Stomach (tissue), 9 donors: ENCODE results near the gene ARHGEF10L. TPM values are rescaled to one million over a fixed set of nuclear protein-coding genes. Genes with fewer than 3 reads are reported as not detected.

Experiments used
- DNase-seq, 2 donors: peaks; one replicate each; pipeline versions ENCODE4 v3.0.0 to v3.0.0-alpha.2; 2013 to 2019
- H3K27ac ChIP-seq, 5 donors: fragments of 200-600 bp in 4 of 5; sonication (generic) in 4 of 5; one replicate each; pipeline ENCODE4 v1.5.1; 2013 to 2019; ENCODE audit warnings: mild to moderate bottlenecking in 1 of 5, moderate library complexity in 1 of 5
- H3K27me3 ChIP-seq, 3 donors: fragments of 200-600 bp; sonication (generic); one replicate each; pipeline ENCODE4 v1.5.1; 2017 to 2019; ENCODE audit warnings: mixed run types in 1 of 3
- H3K36me3 ChIP-seq, 4 donors: fragments of 200-600 bp; sonication (generic); 1 replicate in 3 of 4; 2 replicates in 1 of 4; pipeline ENCODE4 v1.5.1; 2016 to 2019
- H3K4me1 ChIP-seq, 4 donors: fragments of 200-600 bp; sonication (generic); one replicate each; pipeline ENCODE4 v1.5.1; 2016 to 2019
- H3K4me3 ChIP-seq, 4 donors: fragments of 200-600 bp; sonication (generic) in 3 of 4; one replicate each; pipeline ENCODE4 v1.5.1; 2016 to 2019; ENCODE audit warnings: mild to moderate bottlenecking in 1 of 4
- H3K9me3 ChIP-seq, 4 donors: fragments of 200-600 bp; sonication (generic); one replicate each; pipeline ENCODE4 v1.5.1; 2016 to 2019
- EP300 ChIP-seq: sonication (generic); formaldehyde crosslinking; IDR thresholded peaks from one replicate; pipeline ENCODE4 v1.6.1; 2017; ENCODE audit warnings: antibody characterized with exemption
- POLR2A ChIP-seq, 4 donors: fragments of 450-650 bp; IDR thresholded peaks; one replicate each; pipeline ENCODE4 v1.6.1; 2016; ENCODE audit warnings: antibody characterized with exemption in 4 of 4, control low read depth in 2 of 4, mild to moderate bottlenecking in 1 of 4, moderate library complexity in 1 of 4
- POLR2AphosphoS5 ChIP-seq, 3 donors: sonication (generic); formaldehyde crosslinking; IDR thresholded peaks; one replicate each; pipeline ENCODE4 v1.6.1; 2016; ENCODE audit warnings: antibody characterized with exemption in 3 of 3
- WGBS, 5 donors: extraction: QIAGEN DNeasy Blood & Tissue Kit in 3 of 5; methylation state at CpG; one replicate each; pipeline versions ENCODE4 v1.1.5 to v1.1.7; 2013 to 2018; 5-methylcytosine and 5-hydroxymethylcytosine counted together
- intact Hi-C: fragments of 100-400 bp; cut with DNase I; formaldehyde crosslinking; loops from one replicate; pipeline ENCODE4 v1.15.1; 2023; ENCODE audit warnings: low total_unique reads
- polyA plus RNA-seq, 3 donors: library from polyadenylated mRNA; stranded (reverse); fragments of 200-250 nt; gene quantifications; one replicate each; pipeline ENCODE4 v1.2.3, GENCODE V29; 2013
- total RNA-seq, 5 donors: library from RNA; depleted of rRNA; stranded (reverse); fragments of >200 nt; gene quantifications; one replicate each; pipeline versions ENCODE4 v1.1.0 to v1.2.3, GENCODE V29; 2014 to 2016
- TF ChIP-seq, protein P1 (sequence below), 7 experiments: fragments of 450-650 bp in 4 of 7; fragments of 200-600 bp in 3 of 7; sonication (generic) in 3 of 7; IDR thresholded peaks; one replicate each; pipeline ENCODE4 v1.5.1; 2016 to 2019; ENCODE audit warnings: antibody characterized with exemption in 7 of 7, control low read depth in 2 of 7, mild to moderate bottlenecking in 1 of 7
- donor health status: healthy with polysubstance abuse.
- donor health status: Bipolar disorder and iron deficiency.
- donor health status: healthy.

ARHGEF10L gene
- total and polyA plus RNA-seq, 8 donors = 15.4 to 329 (median 45.0) TPM

DNA sequence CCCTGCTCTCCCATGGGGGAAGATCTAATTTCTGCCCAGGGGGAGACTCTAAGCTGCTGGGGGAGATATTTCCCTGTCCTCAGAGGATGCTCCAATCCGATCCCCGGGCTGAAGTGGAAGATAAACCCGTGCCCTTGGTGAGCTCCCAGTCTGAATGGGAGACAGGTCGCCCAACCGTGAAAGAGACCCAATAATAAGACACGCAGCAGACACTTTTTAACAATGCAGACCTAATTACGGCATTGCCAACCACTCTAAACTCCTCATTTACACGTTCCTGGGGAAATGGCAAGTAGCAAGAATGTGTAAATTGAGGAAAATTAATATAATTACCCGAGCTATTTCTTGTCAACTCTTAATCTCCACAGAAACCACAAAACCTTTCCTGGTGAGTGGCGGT, 166.9 kb downstream of the ARHGEF10L start:
- no peak for TF ChIP-seq POLR2AphosphoS5 (IDR thresholded peaks at IDR 0.05)
- no peak for TF ChIP-seq EP300
- TF ChIP-seq POLR2A (IDR thresholded peaks at IDR 0.05) = no peak
- TF ChIP-seq, protein P1, sequence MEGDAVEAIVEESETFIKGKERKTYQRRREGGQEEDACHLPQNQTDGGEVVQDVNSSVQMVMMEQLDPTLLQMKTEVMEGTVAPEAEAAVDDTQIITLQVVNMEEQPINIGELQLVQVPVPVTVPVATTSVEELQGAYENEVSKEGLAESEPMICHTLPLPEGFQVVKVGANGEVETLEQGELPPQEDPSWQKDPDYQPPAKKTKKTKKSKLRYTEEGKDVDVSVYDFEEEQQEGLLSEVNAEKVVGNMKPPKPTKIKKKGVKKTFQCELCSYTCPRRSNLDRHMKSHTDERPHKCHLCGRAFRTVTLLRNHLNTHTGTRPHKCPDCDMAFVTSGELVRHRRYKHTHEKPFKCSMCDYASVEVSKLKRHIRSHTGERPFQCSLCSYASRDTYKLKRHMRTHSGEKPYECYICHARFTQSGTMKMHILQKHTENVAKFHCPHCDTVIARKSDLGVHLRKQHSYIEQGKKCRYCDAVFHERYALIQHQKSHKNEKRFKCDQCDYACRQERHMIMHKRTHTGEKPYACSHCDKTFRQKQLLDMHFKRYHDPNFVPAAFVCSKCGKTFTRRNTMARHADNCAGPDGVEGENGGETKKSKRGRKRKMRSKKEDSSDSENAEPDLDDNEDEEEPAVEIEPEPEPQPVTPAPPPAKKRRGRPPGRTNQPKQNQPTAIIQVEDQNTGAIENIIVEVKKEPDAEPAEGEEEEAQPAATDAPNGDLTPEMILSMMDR (IDR thresholded peaks at IDR 0.05) = no peak
- Histone ChIP-seq H3K27ac (no peak overlapping the region), H3K4me3 (no peak overlapping the region), H3K9me3 (peaks cover 0 to 19% (median 5%) of the 10 kb centered on the region in 4 donors), H3K27me3 (peaks cover 0 to 19% (median 0%) of the 10 kb centered on the region in 3 donors), H3K4me1 (no peaks in the 10 kb centered on the region), H3K36me3 (no peaks in the 10 kb centered on the region)
- intact Hi-C loops = no loop called here
- WGBS, 5 donors = 60 to 73% (median 68%) methylated on average over 10 of the region's 10 CpGs
- DNase-seq = no peak

DNA sequence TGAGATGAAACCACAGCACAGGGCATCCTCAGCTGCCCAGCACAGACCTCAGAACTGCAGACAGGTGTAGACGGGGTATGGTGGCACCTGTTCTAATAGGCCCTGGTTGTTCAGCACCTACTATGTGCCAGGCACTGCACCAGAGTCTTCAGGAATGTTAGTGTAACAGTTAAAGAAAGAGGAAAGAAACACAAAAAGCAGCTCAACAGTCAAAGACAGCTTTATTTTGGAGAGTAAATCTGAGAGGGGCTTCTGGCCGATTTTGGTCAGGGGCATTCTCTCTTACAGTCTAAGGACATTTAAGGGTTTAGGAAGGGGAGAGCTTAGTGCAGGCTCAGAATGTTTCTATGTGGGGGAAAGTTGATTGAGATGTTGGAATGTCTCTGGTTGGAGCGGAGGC, 170.5 kb downstream of the ARHGEF10L start:
- H3K27ac ChIP-seq = no peak overlapping the region
- TF ChIP-seq EP300 (no peak), POLR2A (IDR thresholded peaks at IDR 0.05) (no peak), POLR2AphosphoS5 (IDR thresholded peaks at IDR 0.05) (no peak)
- TF ChIP-seq, protein P1 (IDR thresholded peaks at IDR 0.05) = no peak
- intact Hi-C loops = no loop called here
- no peaks in the 10 kb centered on the region for H3K36me3 ChIP-seq
- peaks cover 0 to 20% (median 5%) of the 10 kb centered on the region in 4 donors for H3K9me3 ChIP-seq
- peaks cover 0 to 19% (median 0%) of the 10 kb centered on the region in 3 donors for H3K27me3 ChIP-seq
- no peaks in the 10 kb centered on the region for H3K4me1 ChIP-seq
- WGBS, 5 donors = 82 to 89% (median 88%) methylated on average over 3 of the region's 3 CpGs
- DNase-seq = no peak
- H3K4me3 ChIP-seq = no peak overlapping the region

DNA sequence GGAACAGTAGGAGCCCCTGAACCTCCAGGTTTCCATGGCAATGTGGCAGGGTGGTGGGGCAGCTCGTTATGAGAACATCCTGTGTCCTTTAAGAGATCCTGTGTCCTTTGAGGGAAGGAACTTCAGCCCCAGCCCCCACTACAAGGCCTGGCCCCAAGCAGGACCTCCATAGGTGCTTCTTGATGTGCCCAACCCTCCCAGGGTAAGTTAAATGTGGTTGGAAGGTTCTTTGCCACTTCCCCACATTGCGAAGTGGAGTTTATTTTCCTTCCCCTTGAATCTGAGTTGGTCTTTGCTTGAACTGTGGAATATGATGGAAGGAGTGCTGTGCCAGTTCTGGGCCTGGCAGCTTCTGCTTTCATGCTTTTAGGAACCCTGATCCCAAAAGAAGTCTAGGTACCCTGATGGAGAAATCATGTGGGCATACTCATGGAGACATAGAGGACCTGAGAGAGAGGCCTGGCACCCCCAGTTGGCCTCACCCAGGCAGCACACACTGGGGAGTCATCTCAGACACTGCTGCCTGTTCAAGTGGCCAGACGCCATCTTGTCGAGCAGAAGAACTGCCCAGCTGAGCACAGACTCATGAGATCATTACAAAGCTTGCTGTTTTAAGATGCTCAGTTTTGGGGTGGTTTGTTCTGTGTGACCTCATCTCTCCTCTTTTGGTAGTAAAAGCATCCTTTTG, 171.5 kb downstream of the ARHGEF10L start:
- intact Hi-C loops = no loop called here
- TF ChIP-seq POLR2AphosphoS5 (IDR thresholded peaks at IDR 0.05) (no peak), EP300 (no peak), POLR2A (IDR thresholded peaks at IDR 0.05) (no peak)
- TF ChIP-seq, protein P1 (IDR thresholded peaks at IDR 0.05) = no peak
- 67 to 90% (median 80%) methylated on average over 3 to 4 of the region's 4 CpGs for WGBS, 5 donors

DNA sequence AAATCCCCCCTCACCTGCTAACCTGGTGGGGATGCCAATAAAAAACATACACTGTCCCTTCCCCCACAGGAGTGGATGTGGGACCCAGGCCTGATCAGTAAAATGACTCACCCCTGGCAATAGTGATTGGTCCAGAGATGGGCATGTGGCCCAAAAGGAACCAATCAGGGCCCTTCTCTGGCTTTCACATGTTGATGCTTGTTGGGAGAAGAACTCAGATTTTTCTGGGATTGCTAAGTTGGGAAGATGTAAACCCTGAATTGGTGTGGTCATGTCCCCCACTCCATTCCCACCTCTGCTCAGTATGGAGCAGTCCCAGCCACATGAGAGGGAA, 172.0 kb downstream of the ARHGEF10L start:
- H3K27ac ChIP-seq = no peak overlapping the region
- intact Hi-C loops = no loop called here
- no peaks in the 10 kb centered on the region for H3K4me1 ChIP-seq
- no peak overlapping the region for H3K4me3 ChIP-seq
- TF ChIP-seq EP300 (no peak), POLR2AphosphoS5 (IDR thresholded peaks at IDR 0.05) (no peak), POLR2A (IDR thresholded peaks at IDR 0.05) (no peak)
- TF ChIP-seq, protein P1 (IDR thresholded peaks at IDR 0.05) = no peak
- no peak for DNase-seq
- H3K36me3 ChIP-seq = no peaks in the 10 kb centered on the region
- peaks cover 0 to 20% (median 5%) of the 10 kb centered on the region in 4 donors for H3K9me3 ChIP-seq
- peaks cover 0 to 22% (median 0%) of the 10 kb centered on the region in 3 donors for H3K27me3 ChIP-seq

More for the DNA sequence above, 171.5 kb downstream of the ARHGEF10L start:
- Histone ChIP-seq H3K9me3 (peaks cover 0 to 20% (median 5%) of the 10 kb centered on the region in 4 donors), H3K4me1 (no peaks in the 10 kb centered on the region), H3K4me3 (no peak overlapping the region), H3K27me3 (peaks cover 0 to 21% (median 0%) of the 10 kb centered on the region in 3 donors), H3K27ac (no peak overlapping the region), H3K36me3 (no peaks in the 10 kb centered on the region)
- DNase-seq = no peak
